Middle frontal gyrus (tissue), 1 donor: ENCODE measurements around the gene AKR1E2.

Experiments used
- DNase-seq: peaks from one replicate; pipeline ENCODE4 v3.0.0-alpha.2; 2015; ENCODE audit warnings: low spot score; ENCODE audit errors: extremely low spot score

AKR1E2 gene

DNA sequence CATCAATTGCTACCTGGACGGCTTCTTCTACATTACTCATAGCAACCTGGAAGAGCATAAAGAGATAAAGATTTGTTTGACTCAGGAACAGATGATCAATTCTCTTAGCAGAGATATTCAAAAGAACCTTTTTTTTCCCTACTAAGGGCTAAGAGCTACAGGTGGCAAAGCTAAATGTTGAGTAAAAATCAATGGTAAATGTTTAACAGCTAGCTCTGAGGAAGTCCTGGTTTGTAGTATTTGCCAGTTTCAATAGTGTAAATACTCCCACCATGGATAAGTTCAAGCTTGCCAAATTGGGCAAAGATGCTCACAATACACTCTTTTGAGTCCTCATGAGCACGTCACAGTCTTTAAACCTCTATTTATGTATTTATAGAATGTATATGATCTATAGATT, 64.0 kb downstream of the AKR1E2 start:
- no peak for DNase-seq

DNA sequence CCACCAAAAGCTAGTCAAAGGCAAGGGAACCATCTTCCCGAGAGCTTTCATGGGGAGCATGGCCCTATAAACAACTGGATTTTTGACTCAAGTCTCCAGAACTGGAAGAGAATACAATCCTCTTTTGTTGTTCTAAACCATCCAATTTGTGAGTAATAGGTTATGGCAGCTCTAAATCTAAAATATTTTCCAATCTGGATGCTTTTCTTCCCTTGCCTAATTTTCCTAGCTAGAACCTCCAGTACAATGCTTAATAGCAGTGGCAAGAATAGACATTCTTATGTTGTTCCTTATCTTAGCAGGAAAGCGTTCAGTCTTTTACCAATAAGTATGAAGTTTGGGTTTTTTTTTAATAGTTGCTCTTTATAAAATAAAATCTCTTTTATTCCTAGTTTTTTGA, 66.7 kb downstream of the AKR1E2 start:
- no peak for DNase-seq

DNA sequence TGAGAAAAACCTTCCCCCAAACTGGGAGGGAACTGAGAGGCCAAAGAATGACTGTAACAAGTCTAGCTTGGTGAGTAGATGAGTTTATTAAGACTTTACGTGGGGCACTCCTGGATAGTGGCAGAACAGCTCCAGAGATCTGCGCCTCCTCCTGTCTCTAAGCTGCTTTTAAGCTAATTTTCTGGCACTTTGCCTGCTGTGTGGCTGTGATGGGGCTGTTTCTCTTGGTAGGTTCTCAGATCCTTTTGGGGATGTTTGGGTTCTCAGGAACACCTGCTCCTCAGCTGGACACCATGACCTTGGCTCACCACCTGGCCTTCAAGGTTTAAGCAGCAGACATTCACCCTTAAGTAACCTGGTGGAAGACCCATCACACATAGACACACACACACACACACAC, 68.3 kb downstream of the AKR1E2 start:
- no peak for DNase-seq
